ENCODE data around the gene LUZP2.

- TF ChIP-seq CTCF (IDR thresholded peaks at IDR 0.05; ENCODE audit: low read depth, low read length, poor library complexity, severe bottlenecking) (no peak), EZH2phosphoT487 (IDR thresholded peaks at IDR 0.05; ENCODE audit: borderline replicate concordance, low read length) (no peak)
These were observed 347.6 kb downstream of the LUZP2 start for GRCh38 chr11:24844406-24844805.

Data from DOHH2 (cell line).